Tracheal epithelial cell (primary cell): ENCODE measurements around the gene GC. TPM values are rescaled to one million over a fixed set of nuclear protein-coding genes. Genes with fewer than 3 reads are reported as not detected.

ENCODE experiments used
- total RNA-seq: library from RNA; depleted of rRNA; stranded (reverse); fragments of >200 nt; gene quantifications from 2 replicates; pipeline ENCODE4 v1.2.1, GENCODE V29; 2014

The GC gene
- total RNA-seq: not detected in 2 replicates

GRCh38 chr4:71783972-71784371, at the start of gene GC:
Gene GC (minus strand): TSS chr4:71784079. CDS start chr4:71784018, 61 bp downstream.

Other genes with a start within 250 kb of the GC start
- 0.64 and 8.2 TPM in 2 replicates for gene NPFFR2, start 247.9 kb upstream of the GC start, total RNA-seq